ENCODE data around the gene ZFHX3.

ZFHX3 gene

DNA sequence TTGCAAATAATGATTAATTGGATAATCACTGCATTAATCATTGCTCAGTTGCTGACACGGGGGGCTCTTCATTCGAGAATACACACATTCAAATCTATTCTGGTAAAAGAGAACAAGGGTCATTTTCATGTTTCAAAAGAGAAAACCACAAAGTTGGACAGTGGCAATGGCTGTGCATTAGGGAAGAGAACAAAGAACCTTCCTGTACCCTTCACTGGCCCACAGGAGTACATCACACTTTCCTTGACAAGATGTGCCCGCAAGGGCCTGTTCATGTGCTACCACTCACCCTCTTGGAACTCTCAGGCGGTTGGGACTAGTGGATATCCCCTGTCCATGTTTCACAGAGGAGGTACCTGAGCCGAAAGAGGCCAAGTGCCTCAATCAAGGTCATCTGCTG lies 223.2 kb downstream of the ZFHX3 start:
- no peak for TF ChIP-seq CTCF (IDR thresholded peaks at IDR 0.05; ENCODE audit: low read depth, low read length)
- no peak for DNase-seq (ENCODE audit: extremely low read depth, low read depth)

DNA sequence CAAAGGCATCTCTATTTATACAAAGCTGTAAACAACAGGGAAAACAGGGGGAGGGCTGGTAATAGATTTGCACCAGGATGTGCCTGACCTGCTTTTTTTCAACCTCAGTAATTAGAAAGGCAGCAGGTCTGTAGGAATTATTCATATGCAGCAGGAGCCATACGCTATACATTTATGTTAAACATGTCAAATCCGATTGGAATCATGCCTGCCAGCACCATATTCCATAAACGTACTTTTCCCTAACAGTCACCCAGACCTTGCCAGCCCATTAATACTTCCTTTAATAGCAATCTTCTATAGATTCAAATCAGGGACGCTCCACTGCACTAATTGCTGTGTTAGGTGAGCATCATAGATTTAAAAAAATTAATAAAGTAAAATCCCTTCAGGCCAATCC lies 223.9 kb downstream of the ZFHX3 start:
- TF ChIP-seq CTCF (IDR thresholded peaks at IDR 0.05; ENCODE audit: low read depth, low read length): no peak
- DNase-seq (ENCODE audit: extremely low read depth, low read depth): no peak

DNA sequence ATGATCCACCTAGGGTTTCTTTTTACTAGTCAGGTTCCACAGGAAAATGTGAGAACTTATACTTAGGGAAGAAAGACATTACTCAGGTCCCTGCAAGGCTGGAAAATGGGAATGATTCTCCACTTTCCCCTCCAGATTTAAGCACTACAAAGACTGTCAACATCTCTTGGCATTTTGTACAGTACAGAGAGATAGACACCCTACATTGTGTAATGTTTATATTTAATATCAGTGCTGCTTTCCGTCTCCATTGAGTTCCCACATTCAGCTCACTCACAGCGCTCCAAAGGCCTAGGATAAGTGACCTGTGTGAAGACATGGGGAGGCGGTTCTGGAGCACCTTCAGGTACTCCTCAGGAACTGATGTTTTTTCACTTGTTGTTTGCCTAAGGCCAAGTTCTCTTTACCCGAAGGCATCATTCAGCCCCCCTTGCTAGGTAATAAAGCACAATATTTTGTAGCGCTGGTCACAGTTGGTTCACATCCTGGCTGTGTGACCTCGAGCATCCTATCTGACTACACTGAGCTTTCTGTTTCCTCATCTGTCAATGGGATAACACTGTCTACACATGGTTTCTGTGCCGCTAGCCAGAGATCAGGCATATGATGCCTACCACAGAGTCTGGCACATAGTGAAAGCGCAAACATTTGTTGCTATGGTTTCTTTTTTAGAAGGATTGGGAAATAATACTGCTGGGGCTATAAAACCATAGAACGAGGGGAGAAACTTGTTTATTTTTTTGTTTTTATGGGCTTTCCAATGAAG lies 226.6 kb downstream of the ZFHX3 start:
- DNase-seq (ENCODE audit: extremely low read depth, low read depth): no peak
- TF ChIP-seq CTCF (IDR thresholded peaks at IDR 0.05; ENCODE audit: low read depth, low read length): no peak

GRCh38 chr16:72819345-72819744 lies 228.6 kb downstream of the ZFHX3 start:
- no peak for DNase-seq (ENCODE audit: extremely low read depth, low read depth)
- no peak for TF ChIP-seq CTCF (IDR thresholded peaks at IDR 0.05; ENCODE audit: low read depth, low read length)

GRCh38 chr16:72818236-72818845 lies 229.6 kb downstream of the ZFHX3 start:
- no peak for TF ChIP-seq CTCF (IDR thresholded peaks at IDR 0.05; ENCODE audit: low read depth, low read length)
- no peak for DNase-seq (ENCODE audit: extremely low read depth, low read depth)

- no peak for TF ChIP-seq CTCF (IDR thresholded peaks at IDR 0.05; ENCODE audit: low read depth, low read length)
- no peak for DNase-seq (ENCODE audit: extremely low read depth, low read depth)
Measured at GRCh38 chr16:72815348-72816318, 232.3 kb downstream of the ZFHX3 start.

Data from AG09319 (cell line).